ENCODE results near the gene SLC27A5. TPM values are rescaled to one million over a fixed set of nuclear protein-coding genes. Genes with fewer than 3 reads are reported as not detected.

The SLC27A5 gene
- total and polyA plus RNA-seq, 9 of the 15 experiments (the other 6 are each of a cell fraction or from before 2014, with no cell fraction given) = 42.2 to 318 (median 64.7) TPM

DNA sequence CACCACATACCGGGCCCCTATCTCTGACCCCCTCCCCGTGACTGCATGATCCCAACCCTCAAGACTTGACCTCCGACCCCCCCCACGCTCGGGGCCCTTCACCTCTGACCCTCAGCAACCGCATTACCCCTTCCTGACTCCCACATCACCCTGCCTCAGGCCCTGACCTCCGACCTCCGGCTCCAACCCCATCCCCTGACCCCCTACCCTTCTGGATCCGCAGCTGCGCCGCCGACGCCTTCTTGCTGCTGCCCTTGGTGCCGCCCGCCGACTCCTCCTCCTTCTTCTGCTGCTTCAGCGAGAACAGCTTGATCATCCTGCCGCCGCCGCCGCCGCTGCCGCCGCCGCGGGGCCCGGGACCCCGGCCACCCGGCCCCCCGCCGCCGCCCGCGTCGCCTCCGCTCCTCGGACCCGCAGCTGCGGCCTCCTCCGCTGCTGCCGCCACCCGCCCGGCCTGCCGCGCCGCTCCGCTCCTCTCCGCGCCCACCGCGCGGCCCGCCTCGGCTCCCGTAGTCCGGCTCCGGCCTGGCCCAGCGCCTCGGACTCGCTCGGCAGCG lies 46.4 kb upstream of the SLC27A5 start, which contains the start of gene UBE2M:
TSS of gene UBE2M (minus strand) at position 546 of the 557 bp plus-strand sequence. CDS start at position 316, 230 bp downstream.
- H3K9me1 ChIP-seq (ENCODE audit: control insufficient read depth, insufficient read depth, low read length) = peaks cover 3% of the 10 kb centered on the region
- no peak for ATAC-seq
- intact Hi-C loops (cut with micrococcal nuclease) (no loop called here), in situ Hi-C loops (cut with MboI) (no loop called here)
- H3K27me3 ChIP-seq (ENCODE audit: control insufficient read depth in 2 of 2, insufficient read depth in 2 of 2, low read length in 2 of 2) = no peaks in the 10 kb centered on the region
- H3K4me1 ChIP-seq (replicated peaks in 1 of 2; ENCODE audit: control insufficient read depth in 2 of 2, insufficient read depth in 2 of 2, low read length in 2 of 2) = peaks cover 36 to 73% of the 10 kb centered on the region in 2 experiments
- BruUV-seq (replicated peaks) = no TSS peak
- no peaks in the 10 kb centered on the region for H4K20me1 ChIP-seq (replicated peaks; ENCODE audit: control insufficient read depth, insufficient read depth, low read length)
- CTCF ChIA-PET (ENCODE audit: low intra/inter-chr PET ratio) = no interaction called here
- peak within 1 kb of the TSS; percentile 98 for H3K4me2 ChIP-seq (ENCODE audit: insufficient read depth, low read length)
- no peak for FAIRE-seq
- DNase-seq (ENCODE audit: extremely low read depth in 1 of 4, low spot score in 3 of 4) = peak; percentile 57 to 83 (median 66)
- H3K79me2 ChIP-seq (ENCODE audit: control insufficient read depth, insufficient read depth, low read length) = peaks cover 60% of the 10 kb centered on the region
- H3K4me3 ChIP-seq = peak within 1 kb of the TSS; percentile 92
- under 1% methylated on average over 13 of the region's 62 CpGs for WGBS (ENCODE audit: insufficient coverage, low coverage, missing lambda C conversion rate)
- peaks cover 36% of the 10 kb centered on the region for H3K36me3 ChIP-seq (ENCODE audit: control insufficient read depth, insufficient read depth, low read length)
- no peaks in the 10 kb centered on the region for H3K9me3 ChIP-seq (replicated peaks; ENCODE audit: control insufficient read depth, insufficient read depth, low read depth, low read length)
- peak within 1 kb of the TSS; percentile 94 for H3K27ac ChIP-seq (ENCODE audit: extremely low read depth, low read depth, low read length)
- H3K9ac ChIP-seq (ENCODE audit: insufficient read depth in 1 of 2, low read depth in 2 of 2, low read length in 2 of 2) = peak within 1 kb of the TSS; percentile 92 to 98
- peak within 1 kb of the TSS; percentile 99 for H2AFZ ChIP-seq (ENCODE audit: low read depth, low read length)
- POLR2A ChIA-PET = interaction anchor here (2.3 kb wide), 1 partner anchor 12 kb away, joined by 9 read pairs; no protein-coding TSS in a partner anchor
- TF ChIP-seq MAFF (IDR thresholded peaks at IDR 0.05; ENCODE audit: low read length) (no peak), BHLHE40 (IDR thresholded peaks at IDR 0.05; ENCODE audit: low read length) (peak; percentile 64), BRF1 (IDR thresholded peaks at IDR 0.05; ENCODE audit: borderline replicate concordance, extremely low read depth, insufficient read length) (no peak), STAT5A (IDR thresholded peaks at IDR 0.05; ENCODE audit: borderline replicate concordance, low read length) (no peak), RCOR1 (IDR thresholded peaks at IDR 0.05; ENCODE audit: borderline replicate concordance in 1 of 2, low read depth in 2 of 2, low read length in 2 of 2) (peak in 1 of 2 experiments; percentile 82; a peak in 3 of 4 replicates), MTA3 (IDR thresholded peaks at IDR 0.05; ENCODE audit: borderline replicate concordance) (peak; percentile 82; the same call in 1 of the 2 replicates), HDAC2 (IDR thresholded peaks at IDR 0.05) (peak; percentile 44; the same call in 1 of the 2 replicates), ZNF77 (CRISPR knock-in tag; IDR thresholded peaks at IDR 0.05) (no peak), OTX1 (CRISPR knock-in tag; IDR thresholded peaks at IDR 0.05) (0 out of 2 replicates have a peak, but pooled peaks have one; percentile 31), HMGN3 (IDR thresholded peaks at IDR 0.05; ENCODE audit: borderline replicate concordance, extremely low read depth, insufficient read length, low read depth, low read length) (peak; percentile 12), E2F3 (CRISPR knock-in tag; IDR thresholded peaks at IDR 0.05) (no peak), SRSF7 (optimal IDR thresholded peaks at IDR 0.05; ENCODE audit: low read depth, low read length) (no peak), JUND (IDR thresholded peaks at IDR 0.05; ENCODE audit: borderline replicate concordance, low read depth, low read length) (peak; percentile 14; the same call in 1 of the 2 replicates), JUND (tag; IDR thresholded peaks at IDR 0.05; ENCODE audit: borderline replicate concordance, low read depth, low read length) (no peak), MCM3 (IDR thresholded peaks at IDR 0.05) (no peak), SIRT6 (IDR thresholded peaks at IDR 0.05; ENCODE audit: low read depth, low read length) (no peak), CC2D1A (IDR thresholded peaks at IDR 0.05) (no peak), HNRNPK (IDR thresholded peaks at IDR 0.05; ENCODE audit: low read depth, low read length, poor library complexity, severe bottlenecking) (no peak), ETV5 (CRISPR knock-in tag; IDR thresholded peaks at IDR 0.05; ENCODE audit: low read depth) (0 out of 2 replicates have a peak, but pooled peaks have one; percentile 46), ZNF766 (CRISPR knock-in tag; conservative IDR thresholded peaks at IDR 0.05) (0 out of 2 replicates have a peak, but pooled peaks have one; percentile 31), CBFA2T3 (IDR thresholded peaks at IDR 0.05) (peak; percentile 81)
- TF ChIP-seq, protein P1, sequence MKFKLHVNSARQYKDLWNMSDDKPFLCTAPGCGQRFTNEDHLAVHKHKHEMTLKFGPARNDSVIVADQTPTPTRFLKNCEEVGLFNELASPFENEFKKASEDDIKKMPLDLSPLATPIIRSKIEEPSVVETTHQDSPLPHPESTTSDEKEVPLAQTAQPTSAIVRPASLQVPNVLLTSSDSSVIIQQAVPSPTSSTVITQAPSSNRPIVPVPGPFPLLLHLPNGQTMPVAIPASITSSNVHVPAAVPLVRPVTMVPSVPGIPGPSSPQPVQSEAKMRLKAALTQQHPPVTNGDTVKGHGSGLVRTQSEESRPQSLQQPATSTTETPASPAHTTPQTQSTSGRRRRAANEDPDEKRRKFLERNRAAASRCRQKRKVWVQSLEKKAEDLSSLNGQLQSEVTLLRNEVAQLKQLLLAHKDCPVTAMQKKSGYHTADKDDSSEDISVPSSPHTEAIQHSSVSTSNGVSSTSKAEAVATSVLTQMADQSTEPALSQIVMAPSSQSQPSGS (CRISPR knock-in tag; IDR thresholded peaks at IDR 0.05) = no peak
- TF ChIP-seq, protein P2, sequence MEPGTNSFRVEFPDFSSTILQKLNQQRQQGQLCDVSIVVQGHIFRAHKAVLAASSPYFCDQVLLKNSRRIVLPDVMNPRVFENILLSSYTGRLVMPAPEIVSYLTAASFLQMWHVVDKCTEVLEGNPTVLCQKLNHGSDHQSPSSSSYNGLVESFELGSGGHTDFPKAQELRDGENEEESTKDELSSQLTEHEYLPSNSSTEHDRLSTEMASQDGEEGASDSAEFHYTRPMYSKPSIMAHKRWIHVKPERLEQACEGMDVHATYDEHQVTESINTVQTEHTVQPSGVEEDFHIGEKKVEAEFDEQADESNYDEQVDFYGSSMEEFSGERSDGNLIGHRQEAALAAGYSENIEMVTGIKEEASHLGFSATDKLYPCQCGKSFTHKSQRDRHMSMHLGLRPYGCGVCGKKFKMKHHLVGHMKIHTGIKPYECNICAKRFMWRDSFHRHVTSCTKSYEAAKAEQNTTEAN (CRISPR knock-in tag; IDR thresholded peaks at IDR 0.05) = no peak

All from K562 (cell line).